Measurements from ENCODE around the gene RAPGEF4. TPM values are rescaled to one million over a fixed set of nuclear protein-coding genes. Genes with fewer than 3 reads are reported as not detected.

The RAPGEF4 gene
- total and polyA plus RNA-seq, 2 of the 13 experiments (the other 11 are each of a cell fraction or from before 2014, with no cell fraction given), result 0.78 to 0.91 TPM

- H3K27me3 ChIP-seq (ENCODE audit: control insufficient read depth in 1 of 2, insufficient read depth in 2 of 2, low read length in 2 of 2), result peaks cover 0 to 9% of the 10 kb centered on the region in 2 experiments; a peak in 4 of 5 replicates
- no peaks in the 10 kb centered on the region for H4K20me1 ChIP-seq (ENCODE audit: insufficient read depth, low read length)
- no peak for TF ChIP-seq AFF4 (CRISPR knock-in tag; IDR thresholded peaks at IDR 0.05)
- TF ChIP-seq ZBTB37 (CRISPR knock-in tag; IDR thresholded peaks at IDR 0.05), result no peak
- DNase-seq (ENCODE audit: low spot score) (no peak), FAIRE-seq (no peak), ATAC-seq (no peak)
- H2AFZ ChIP-seq (ENCODE audit: low read length), result no peak overlapping the region
- H3K4me1 ChIP-seq (ENCODE audit: insufficient read depth, low read length), result no peaks in the 10 kb centered on the region
- CTCF ChIA-PET (ENCODE audit: low intra/inter-chr PET ratio, low total read pairs), result no interaction called here
- no peaks in the 10 kb centered on the region for H3K36me3 ChIP-seq (replicated peaks in 1 of 2; ENCODE audit: control insufficient read depth in 1 of 2, insufficient read depth in 2 of 2, low read length in 2 of 2)
- POLR2A ChIA-PET, result no interaction called here
- H3K27ac ChIP-seq (ENCODE audit: extremely low read length, insufficient read depth, low read length), result no peak overlapping the region
- BruUV-seq (replicated peaks), result no TSS peak
- no peak overlapping the region for H3K4me3 ChIP-seq (replicated peaks in 1 of 3; ENCODE audit: insufficient read depth in 1 of 3, low read depth in 2 of 3, low read length in 3 of 3)
- intact Hi-C loops (cut with micrococcal nuclease; ENCODE audit: unreplicated experiment) (no loop called here), in situ Hi-C loops (cut with HindIII; ENCODE audit: extremely low pct_ligation_motif_present, low pct_unique_long_range_greater_than_20kb) (no loop called here)
- H3K4me2 ChIP-seq (ENCODE audit: low read depth, low read length), result no peak overlapping the region
- H3K79me2 ChIP-seq (ENCODE audit: insufficient read depth, low read length), result no peaks in the 10 kb centered on the region
- H3K9ac ChIP-seq (ENCODE audit: insufficient read depth, low read depth, low read length), result no peak overlapping the region
- no peaks in the 10 kb centered on the region for H3K9me3 ChIP-seq (ENCODE audit: low read length)
Measured at GRCh38 chr2:172957734-172958133, 222.1 kb downstream of the RAPGEF4 start.

- DNase-seq (ENCODE audit: low spot score), result no peak
- ChIA-PET POLR2A (no interaction called here), CTCF (ENCODE audit: low intra/inter-chr PET ratio, low total read pairs) (no interaction called here)
- FAIRE-seq, result no peak
- peaks cover 0 to 2% of the 10 kb centered on the region in 2 experiments; a peak in 2 of 5 replicates for H3K27me3 ChIP-seq (ENCODE audit: control insufficient read depth in 1 of 2, insufficient read depth in 2 of 2, low read length in 2 of 2)
- 0% methylated on average over 1 of the region's 1 CpG for WGBS (ENCODE audit: low lambda C conversion rate)
- intact Hi-C loops (cut with micrococcal nuclease; ENCODE audit: unreplicated experiment) (no loop called here), in situ Hi-C loops (cut with HindIII; ENCODE audit: extremely low pct_ligation_motif_present, low pct_unique_long_range_greater_than_20kb) (no loop called here)
- no peak overlapping the region for H3K4me3 ChIP-seq (replicated peaks in 1 of 3; ENCODE audit: insufficient read depth in 1 of 3, low read depth in 2 of 3, low read length in 3 of 3)
- H3K9me3 ChIP-seq (ENCODE audit: low read length), result no peaks in the 10 kb centered on the region
- H4K20me1 ChIP-seq (ENCODE audit: insufficient read depth, low read length), result no peaks in the 10 kb centered on the region
- no peak overlapping the region for H2AFZ ChIP-seq (ENCODE audit: low read length)
- H3K9ac ChIP-seq (ENCODE audit: insufficient read depth, low read depth, low read length), result no peak overlapping the region
- H3K36me3 ChIP-seq (replicated peaks in 1 of 2; ENCODE audit: control insufficient read depth in 1 of 2, insufficient read depth in 2 of 2, low read length in 2 of 2), result no peaks in the 10 kb centered on the region
- no peak overlapping the region for H3K27ac ChIP-seq (ENCODE audit: extremely low read length, insufficient read depth, low read length)
- no TSS peak for BruUV-seq (replicated peaks)
- peaks cover 9% of the 10 kb centered on the region for H3K4me1 ChIP-seq (ENCODE audit: insufficient read depth, low read length)
- no peak overlapping the region for H3K4me2 ChIP-seq (ENCODE audit: low read depth, low read length)
- ATAC-seq, result no peak
- TF ChIP-seq GATA4 (IDR thresholded peaks at IDR 0.05; ENCODE audit: borderline replicate concordance, low read depth) (no peak), ZNF24 (IDR thresholded peaks at IDR 0.05) (no peak), SRSF1 (optimal IDR thresholded peaks at IDR 0.05; ENCODE audit: low read depth, low read length) (no peak), NR2C2 (CRISPR knock-in tag; IDR thresholded peaks at IDR 0.05; ENCODE audit: borderline replicate concordance) (no peak), NFIB (CRISPR knock-in tag; IDR thresholded peaks at IDR 0.05; ENCODE audit: borderline replicate concordance) (no peak)
- no peaks in the 10 kb centered on the region for H3K79me2 ChIP-seq (ENCODE audit: insufficient read depth, low read length)
Measured at GRCh38 chr2:172962082-172962481, 226.4 kb downstream of the RAPGEF4 start.

Data from HepG2 (cell line).